Activated CD8-positive, alpha-beta memory T cell treated with anti-CD3 and anti-CD28 coated beads, Interleukin-2, amount 50 U/mL, for 24 hours (primary cell): ENCODE measurements around the gene ETHE1.
"Not testable (repeated sequence)": the region's sequence is repeated elsewhere in the genome, so short reads cannot be mapped to it uniquely, and the experiment has no call there.

Source experiments
- DNase-seq: peaks from one replicate; pipeline ENCODE4 v3.0.0-alpha.2; 2020; ENCODE audit errors: extremely low read depth

The ETHE1 gene

GRCh38 chr19:43552198-43552450 lies 25.1 kb upstream of the ETHE1 start:
- no peak for DNase-seq

- no peak for DNase-seq
Observed at GRCh38 chr19:43551399-43552197, 24.6 kb upstream of the ETHE1 start.

DNA sequence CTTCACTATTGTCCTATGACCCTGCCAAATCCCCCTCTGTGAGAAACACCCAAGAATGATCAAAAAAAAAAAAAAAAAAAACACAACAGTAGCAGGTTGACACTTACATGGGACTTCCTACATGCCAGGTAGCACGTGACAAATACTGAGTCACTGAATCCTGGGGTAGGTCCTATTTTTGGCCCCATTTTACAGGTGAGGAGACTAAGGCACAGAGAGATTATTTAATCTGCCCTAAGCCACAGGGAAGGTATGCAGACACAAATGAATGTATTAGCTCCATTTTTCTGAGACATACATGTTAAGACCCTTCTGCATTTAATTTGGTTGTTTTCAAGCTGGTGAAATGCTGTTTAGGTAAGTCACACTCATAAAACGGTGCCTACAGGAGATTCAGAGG lies 21.7 kb upstream of the ETHE1 start:
- no peak for DNase-seq

DNA sequence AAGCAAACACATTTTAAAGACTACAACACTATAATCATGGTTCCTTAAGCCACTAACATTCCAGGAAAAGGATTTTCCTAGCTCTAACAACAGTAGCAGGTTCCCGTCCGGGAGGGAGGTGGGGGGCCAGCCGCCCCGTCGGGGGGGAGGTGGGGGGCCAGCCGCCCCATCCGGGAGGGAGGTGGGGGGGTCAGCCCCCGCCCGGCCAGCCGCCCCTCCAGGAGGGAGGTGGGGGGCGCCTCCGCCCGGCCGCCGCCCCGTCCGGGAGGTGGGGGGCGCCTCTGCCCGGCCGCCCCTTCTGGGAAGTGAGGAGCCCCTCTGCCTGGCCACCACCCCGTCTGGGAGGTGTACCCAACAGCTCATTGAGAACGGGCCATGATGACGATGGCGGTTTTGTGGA lies 20.9 kb upstream of the ETHE1 start:
- DNase-seq, result not testable (repeated sequence)

GRCh38 chr19:43546581-43546980 lies 19.6 kb upstream of the ETHE1 start:
- no peak for DNase-seq

DNA sequence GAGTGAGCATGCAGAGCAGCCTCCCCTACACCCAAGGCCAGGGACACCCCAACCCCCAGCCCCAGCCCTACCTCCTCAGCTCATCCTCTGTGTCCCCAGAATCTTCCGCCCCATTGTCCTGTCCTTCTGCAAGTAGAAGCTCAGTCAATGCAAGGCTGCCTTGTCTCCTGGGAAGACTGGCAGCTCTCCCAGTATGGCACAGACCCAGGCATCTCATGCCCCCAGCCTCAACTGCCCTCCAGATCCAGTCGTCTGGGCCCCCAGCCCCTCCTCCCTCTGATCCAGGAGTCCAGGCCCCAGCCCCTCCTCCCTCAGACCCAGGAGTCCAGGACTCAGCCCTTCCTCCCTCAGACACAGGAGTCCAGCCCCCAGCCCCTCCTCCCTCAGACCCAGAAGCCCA lies 19.0 kb upstream of the ETHE1 start:
- DNase-seq, result no peak

DNA sequence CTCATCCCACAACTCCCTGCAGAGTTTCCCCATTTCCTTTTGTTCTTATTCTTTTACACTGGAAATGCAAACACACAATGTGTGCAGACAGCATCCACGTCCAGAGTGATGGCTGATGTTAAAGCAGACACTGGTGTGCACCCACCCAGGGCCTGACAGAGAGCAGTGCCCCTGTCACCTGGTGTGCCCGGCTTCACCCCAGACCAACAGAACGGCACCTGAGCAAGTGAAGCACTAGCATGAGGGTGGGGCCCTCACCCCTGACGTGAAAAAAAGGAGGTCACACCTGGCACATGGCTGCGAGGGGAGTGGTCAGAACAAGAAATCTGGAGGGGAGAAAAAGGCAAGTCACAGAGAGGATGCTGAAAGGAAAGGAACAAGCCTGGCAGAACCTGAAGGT lies 18.3 kb upstream of the ETHE1 start:
- no peak for DNase-seq

DNA sequence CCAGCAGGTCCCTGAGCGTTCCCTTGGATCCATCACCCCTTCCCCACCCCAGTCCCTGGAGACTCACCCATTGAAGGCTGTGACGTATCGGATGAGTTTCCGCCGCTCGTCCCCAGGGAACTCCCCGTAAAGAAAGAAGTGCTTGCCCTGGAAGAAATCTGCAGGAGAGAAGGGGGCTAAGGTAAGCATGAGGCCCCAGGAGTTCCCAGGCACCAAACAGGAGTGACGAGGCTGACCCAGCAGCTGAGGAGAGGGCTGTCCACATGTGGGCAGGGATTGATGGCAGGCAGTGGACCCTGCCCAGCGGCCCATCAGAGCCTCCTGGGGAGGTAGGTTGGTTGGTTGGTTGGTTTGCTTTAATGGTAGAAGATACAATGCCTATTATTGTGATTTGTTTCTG lies 17.1 kb upstream of the ETHE1 start:
- DNase-seq, result no peak

- no peak for DNase-seq
Observed at GRCh38 chr19:43541920-43542650, 15.1 kb upstream of the ETHE1 start.

- DNase-seq, result no peak
Observed at GRCh38 chr19:43540381-43540780, 13.4 kb upstream of the ETHE1 start.

- no peak for DNase-seq
Observed at GRCh38 chr19:43538922-43539321, 11.9 kb upstream of the ETHE1 start.

- DNase-seq, result no peak
Observed at GRCh38 chr19:43534816-43535761, 8.1 kb upstream of the ETHE1 start.

DNA sequence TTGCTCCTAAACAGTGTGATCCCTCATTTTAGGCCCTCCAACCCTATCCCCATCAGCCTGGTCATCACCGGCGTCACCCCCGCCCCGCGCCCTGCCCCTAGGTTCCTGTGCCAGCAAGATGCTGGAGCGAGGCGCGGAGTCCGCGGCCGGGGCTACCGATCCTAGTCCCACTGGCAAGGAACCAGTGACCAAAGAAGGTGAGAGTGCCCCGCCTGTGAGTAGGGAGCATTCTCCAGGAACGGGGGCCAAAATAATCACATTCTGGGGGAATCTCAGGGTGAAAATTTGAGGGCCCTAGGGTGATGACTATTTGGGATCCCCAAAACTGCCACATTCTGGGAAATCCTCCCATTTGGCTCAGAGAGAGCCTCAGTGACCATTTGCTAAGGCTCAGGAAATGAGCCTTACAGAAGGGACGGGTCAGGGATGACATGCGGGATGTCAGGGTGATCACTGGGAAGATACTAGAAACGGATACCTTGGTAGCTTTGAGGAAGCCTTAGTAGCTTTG lies 7.4 kb upstream of the ETHE1 start:
- no peak for DNase-seq

DNA sequence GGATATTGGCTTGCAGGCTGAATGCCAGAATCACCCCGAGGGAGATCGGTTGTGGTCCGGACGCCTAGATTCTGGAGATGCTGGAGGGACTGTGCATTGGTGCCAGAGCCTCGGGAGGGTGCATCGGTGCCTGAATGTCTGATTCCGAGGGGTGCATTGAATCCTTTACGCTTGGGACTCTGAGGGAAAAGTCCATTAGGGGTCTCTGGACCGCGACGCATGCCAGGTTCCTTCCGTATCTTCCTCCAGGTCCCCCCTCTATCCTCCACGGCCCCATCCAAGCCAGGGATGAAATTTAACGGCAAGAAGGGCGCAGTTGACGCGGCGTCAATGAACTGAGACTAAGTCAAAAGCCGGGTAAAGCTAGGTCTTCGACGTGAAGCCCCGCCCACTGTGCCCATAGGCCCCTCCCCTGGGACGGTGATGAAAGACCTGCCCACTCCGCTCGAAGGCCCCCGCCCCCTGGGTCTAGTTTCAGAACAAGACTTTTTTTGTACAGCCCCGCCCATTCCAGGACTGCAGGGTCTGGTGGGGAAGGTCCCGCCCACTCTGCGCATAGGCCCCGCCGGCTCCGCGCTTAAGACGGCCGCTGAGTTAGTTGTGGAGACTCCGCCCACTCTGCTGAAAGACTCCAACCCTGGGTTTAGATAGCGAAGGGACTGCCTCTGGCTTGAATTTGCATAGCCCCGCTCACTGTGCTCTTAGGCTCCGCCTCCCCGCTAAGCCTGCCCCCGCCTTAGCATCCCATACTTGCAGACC lies 6.7 kb upstream of the ETHE1 start:
- DNase-seq, result peak; percentile 90

DNA sequence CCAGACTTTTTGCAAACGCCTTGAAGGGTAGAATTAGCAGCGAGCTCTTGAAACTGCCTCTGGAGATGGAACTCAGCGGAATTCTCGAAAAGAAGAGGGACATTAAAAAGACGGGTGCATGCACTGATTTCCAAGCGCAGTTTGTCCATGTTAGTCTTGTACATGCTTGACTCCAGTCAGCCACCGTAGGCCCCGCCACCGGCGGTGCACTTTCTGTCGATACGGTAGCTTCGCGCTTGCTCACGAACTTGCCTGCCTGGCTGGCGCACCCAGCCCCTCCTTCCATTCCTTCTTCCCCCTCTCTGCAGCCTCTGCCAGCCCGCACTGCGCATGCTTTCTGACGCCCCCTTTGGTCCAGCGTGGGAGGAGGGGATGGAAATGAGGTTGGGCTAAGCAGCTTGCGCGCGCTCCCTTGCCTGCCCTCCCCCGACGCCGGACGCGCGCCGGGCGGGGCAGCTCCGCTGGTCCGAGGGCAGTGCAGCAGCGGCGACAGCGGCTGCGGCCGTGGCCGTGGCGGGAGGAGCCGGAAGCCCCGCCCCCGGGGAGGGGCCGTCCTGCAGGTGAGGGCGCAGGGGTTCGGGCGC lies 6.1 kb upstream of the ETHE1 start, which contains the start of gene ZNF575:
Gene ZNF575 (plus strand): TSS at position 227 of the 584 bp plus-strand sequence. CDS start 1,235 bp downstream, outside the sequence.
- peak; percentile 75 for DNase-seq

- DNase-seq, result no peak
Observed at GRCh38 chr19:43532571-43532961, 5.6 kb upstream of the ETHE1 start.

GRCh38 chr19:43527860-43528622 lies 1.0 kb upstream of the ETHE1 start:
- DNase-seq, result no peak

DNA sequence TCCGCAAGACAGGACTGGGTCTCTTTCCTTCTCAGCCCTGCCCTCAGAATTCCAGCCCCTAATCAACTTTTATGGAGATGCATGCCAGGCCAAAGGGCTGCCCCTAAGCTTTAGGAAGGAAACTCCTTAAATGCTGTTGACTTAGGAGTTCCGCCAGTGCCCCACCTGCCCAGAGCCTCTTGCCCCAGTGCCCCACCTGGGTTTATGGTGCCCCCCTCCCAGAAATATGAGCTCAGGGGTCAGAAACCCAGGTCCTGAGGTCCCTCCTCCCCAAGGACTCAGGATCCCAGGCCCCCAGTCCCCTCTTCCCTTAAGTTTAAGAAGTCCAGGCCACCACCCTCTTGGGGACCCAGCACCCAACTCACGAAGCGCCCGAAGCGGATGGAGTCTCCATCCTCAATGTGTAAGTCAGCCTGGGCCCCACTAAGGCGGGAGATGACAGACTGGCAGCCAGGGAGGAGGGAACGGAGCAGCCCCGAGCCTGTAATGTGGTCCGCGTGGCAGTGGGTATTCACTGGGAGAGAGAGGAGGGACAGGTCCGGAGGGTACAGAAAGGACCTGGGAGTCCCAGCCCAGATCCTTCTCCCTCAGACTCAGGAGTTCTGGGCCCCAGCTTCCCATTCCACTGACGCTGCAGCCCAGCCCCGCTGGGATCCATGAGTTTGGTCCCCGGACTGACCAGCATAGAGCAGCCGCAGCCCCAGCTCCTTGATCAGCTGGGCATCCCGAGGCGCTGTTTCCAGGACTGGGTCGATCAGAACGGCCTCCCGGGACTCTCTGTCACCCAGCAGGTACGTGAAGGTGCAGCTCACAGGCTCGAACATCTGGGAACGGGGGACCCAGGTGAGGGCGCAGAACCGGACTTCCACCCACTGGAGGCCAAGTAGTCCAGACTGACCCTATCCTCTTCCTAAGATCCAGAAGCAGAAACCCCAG lies 897 bp downstream of the ETHE1 start:
- no peak for DNase-seq
